ENCODE measurements around the gene TMCC2.

DNA sequence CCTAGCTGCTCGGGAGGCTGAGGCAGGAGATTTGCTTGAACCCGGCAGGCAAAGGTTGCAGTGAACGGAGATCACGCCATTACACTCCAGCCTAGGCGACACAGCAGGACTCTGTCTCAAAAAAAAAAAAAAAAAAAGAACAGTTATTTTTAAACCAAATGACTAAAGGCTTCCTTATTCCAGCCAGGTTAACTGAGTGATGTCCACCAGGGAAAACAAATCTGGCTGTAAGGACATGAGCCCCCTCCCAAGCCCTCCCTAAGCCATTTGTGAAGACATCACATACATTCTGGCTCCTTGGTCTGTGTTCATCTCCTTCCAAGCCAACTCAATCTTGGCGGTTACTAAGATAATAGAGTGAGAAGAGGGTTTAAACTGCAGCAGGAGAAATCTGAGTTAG, 8.2 kb downstream of the TMCC2 start:
- TF ChIP-seq POLR2A (IDR thresholded peaks at IDR 0.05) (no peak), EP300 (IDR thresholded peaks at IDR 0.05) (no peak), POLR2AphosphoS5 (IDR thresholded peaks at IDR 0.05) (no peak)
- TF ChIP-seq, protein P1, sequence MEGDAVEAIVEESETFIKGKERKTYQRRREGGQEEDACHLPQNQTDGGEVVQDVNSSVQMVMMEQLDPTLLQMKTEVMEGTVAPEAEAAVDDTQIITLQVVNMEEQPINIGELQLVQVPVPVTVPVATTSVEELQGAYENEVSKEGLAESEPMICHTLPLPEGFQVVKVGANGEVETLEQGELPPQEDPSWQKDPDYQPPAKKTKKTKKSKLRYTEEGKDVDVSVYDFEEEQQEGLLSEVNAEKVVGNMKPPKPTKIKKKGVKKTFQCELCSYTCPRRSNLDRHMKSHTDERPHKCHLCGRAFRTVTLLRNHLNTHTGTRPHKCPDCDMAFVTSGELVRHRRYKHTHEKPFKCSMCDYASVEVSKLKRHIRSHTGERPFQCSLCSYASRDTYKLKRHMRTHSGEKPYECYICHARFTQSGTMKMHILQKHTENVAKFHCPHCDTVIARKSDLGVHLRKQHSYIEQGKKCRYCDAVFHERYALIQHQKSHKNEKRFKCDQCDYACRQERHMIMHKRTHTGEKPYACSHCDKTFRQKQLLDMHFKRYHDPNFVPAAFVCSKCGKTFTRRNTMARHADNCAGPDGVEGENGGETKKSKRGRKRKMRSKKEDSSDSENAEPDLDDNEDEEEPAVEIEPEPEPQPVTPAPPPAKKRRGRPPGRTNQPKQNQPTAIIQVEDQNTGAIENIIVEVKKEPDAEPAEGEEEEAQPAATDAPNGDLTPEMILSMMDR (IDR thresholded peaks at IDR 0.05) = no peak

All from upper lobe of left lung (tissue), 4 donors.